ENCODE data around the gene GLTP.

Gene GLTP

GRCh38 chr12:109820816-109821381 lies 59.4 kb downstream of the GLTP start:
- no peak for DNase-seq (ENCODE audit: low read depth)

- DNase-seq (ENCODE audit: low read depth) = no peak
Measured at GRCh38 chr12:109818905-109819500, 61.3 kb downstream of the GLTP start.

GRCh38 chr12:109818253-109818652 lies 62.1 kb downstream of the GLTP start:
- no peak for DNase-seq (ENCODE audit: low read depth)

- DNase-seq (ENCODE audit: low read depth) = no peak
Measured at GRCh38 chr12:109817627-109818231, 62.6 kb downstream of the GLTP start.

GRCh38 chr12:109816870-109817269 lies 63.5 kb downstream of the GLTP start:
- DNase-seq (ENCODE audit: low read depth) = no peak

- no peak for DNase-seq (ENCODE audit: low read depth)
Measured at GRCh38 chr12:109815757-109816617, 64.4 kb downstream of the GLTP start.

GRCh38 chr12:109815225-109815624 lies 65.1 kb downstream of the GLTP start:
- DNase-seq (ENCODE audit: low read depth) = no peak

GRCh38 chr12:109814600-109815150 lies 65.7 kb downstream of the GLTP start:
- DNase-seq (ENCODE audit: low read depth) = no peak

GRCh38 chr12:109813810-109814416 lies 66.4 kb downstream of the GLTP start:
- no peak for DNase-seq (ENCODE audit: low read depth)

- no peak for DNase-seq (ENCODE audit: low read depth)
Measured at GRCh38 chr12:109811624-109811995, 68.7 kb downstream of the GLTP start.

GRCh38 chr12:109810954-109811623 lies 69.3 kb downstream of the GLTP start:
- DNase-seq (ENCODE audit: low read depth) = no peak

- no peak for DNase-seq (ENCODE audit: low read depth)
Measured at GRCh38 chr12:109808876-109809646, 71.3 kb downstream of the GLTP start.

GRCh38 chr12:109807954-109808643 lies 72.2 kb downstream of the GLTP start:
- no peak for DNase-seq (ENCODE audit: low read depth)

GRCh38 chr12:109804820-109805761 lies 75.2 kb downstream of the GLTP start:
- peak; percentile 51 for DNase-seq (ENCODE audit: low read depth)

- DNase-seq (ENCODE audit: low read depth) = no peak
Measured at GRCh38 chr12:109803678-109804077, 76.7 kb downstream of the GLTP start.

- no peak for DNase-seq (ENCODE audit: low read depth)
Measured at GRCh38 chr12:109802828-109803227, 77.5 kb downstream of the GLTP start.
